HepG2 (cell line): ENCODE results near the gene FOXA1. TPM values are rescaled to one million over a fixed set of nuclear protein-coding genes. Genes with fewer than 3 reads are reported as not detected.

Experiments used
- AKAP8 ChIP-seq: sonication (generic); formaldehyde crosslinking; IDR thresholded peaks from 2 replicates; pipeline ENCODE4 v1.5.1; 2020; ENCODE audit warnings: mild to moderate bottlenecking, missing genetic modification reagents
- BHLHE40 ChIP-seq: IDR thresholded peaks from 2 replicates; pipeline ENCODE4 v1.6.1; 2011; ENCODE audit warnings: low read length, improper control_type of control experiment
- EP300 ChIP-seq, 3 experiments: sonication (generic) in 1 of 3; formaldehyde crosslinking in 1 of 3; IDR thresholded peaks; 2 replicates each; pipeline versions ENCODE4 v1.5.1 to v1.6.1; 2011 to 2020; ENCODE audit warnings: low read depth in 2 of 3, low read length in 2 of 3, borderline replicate concordance in 1 of 3, improper control_type of control experiment in 1 of 3, mild to moderate bottlenecking in 1 of 3, missing genetic modification reagents in 1 of 3, moderate library complexity in 1 of 3
- ESRRA ChIP-seq: sonication (generic); formaldehyde crosslinking; IDR thresholded peaks from 2 replicates; pipeline ENCODE4 v1.5.1; 2020; ENCODE audit warnings: mild to moderate bottlenecking, low read depth, missing genetic modification reagents
- GMEB2 ChIP-seq: IDR thresholded peaks from 2 replicates; pipeline ENCODE4 v1.6.1; 2016; ENCODE audit warnings: missing biosample characterization, missing genetic modification reagents, low read depth
- JUND ChIP-seq: sonication (generic); formaldehyde crosslinking; IDR thresholded peaks from 2 replicates; pipeline ENCODE4 v1.8.0; 2022; ENCODE audit warnings: mild to moderate bottlenecking, missing genetic modification reagents
- KLF13 ChIP-seq: sonication (generic); formaldehyde crosslinking; IDR thresholded peaks from 2 replicates; pipeline ENCODE4 v1.4.0; 2020; ENCODE audit warnings: mild to moderate bottlenecking, missing genetic modification reagents
- KLF16 ChIP-seq, 2 experiments: sonication (generic) in 1 of 2; formaldehyde crosslinking in 1 of 2; IDR thresholded peaks; 2 replicates each; pipeline versions ENCODE4 v1.6.1 to v1.8.0; 2016 to 2023; ENCODE audit warnings: missing genetic modification reagents in 2 of 2, missing compliant biosample characterization in 1 of 2
- NFRKB ChIP-seq: fragments of 450-650 bp; IDR thresholded peaks from 2 replicates; pipeline ENCODE4 v1.6.1; 2017
- NR2C2 ChIP-seq: sonication (generic); formaldehyde crosslinking; IDR thresholded peaks from 2 replicates; pipeline ENCODE4 v1.4.0; 2020; ENCODE audit warnings: missing genetic modification reagents, mild to moderate bottlenecking, moderate library complexity, borderline replicate concordance
- ONECUT2 ChIP-seq: sonication (generic); formaldehyde crosslinking; IDR thresholded peaks from 2 replicates; pipeline ENCODE4 v1.4.0; 2020; ENCODE audit warnings: missing genetic modification reagents
- RFX5 ChIP-seq: IDR thresholded peaks from 2 replicates; pipeline ENCODE4 v1.6.1; 2011; ENCODE audit warnings: low read depth, low read length, improper control_type of control experiment
- THAP7 ChIP-seq: sonication (generic); formaldehyde crosslinking; IDR thresholded peaks from 2 replicates; pipeline ENCODE4 v1.8.1; 2023; ENCODE audit warnings: mild to moderate bottlenecking, missing genetic modification reagents
- ZBTB10 ChIP-seq: sonication (generic); formaldehyde crosslinking; IDR thresholded peaks from 2 replicates; pipeline ENCODE4 v1.4.0; 2020; ENCODE audit warnings: missing genetic modification reagents, borderline replicate concordance
- ZBTB8A ChIP-seq: sonication (generic); formaldehyde crosslinking; IDR thresholded peaks from 2 replicates; pipeline ENCODE4 v1.4.0; 2020; ENCODE audit warnings: mild to moderate bottlenecking, low read depth, missing genetic modification reagents, borderline replicate concordance
- ZFAT ChIP-seq: sonication (generic); formaldehyde crosslinking; conservative IDR thresholded peaks from 2 replicates; pipeline ENCODE4 v1.8.1; 2023; ENCODE audit warnings: missing genetic modification reagents, inconsistent platforms
- ZNF282 ChIP-seq: fragments of 450-650 bp; IDR thresholded peaks from 2 replicates; pipeline ENCODE4 v1.6.1; 2018; ENCODE audit not compliant: partially characterized antibody
- ZNF430 ChIP-seq: sonication (generic); formaldehyde crosslinking; IDR thresholded peaks from 2 replicates; pipeline ENCODE4 v1.9.0; 2021; ENCODE audit warnings: mild to moderate bottlenecking, missing genetic modification reagents
- ZNF460 ChIP-seq: sonication (generic); formaldehyde crosslinking; IDR thresholded peaks from 2 replicates; pipeline ENCODE4 v1.5.1; 2020; ENCODE audit warnings: missing genetic modification reagents, mild to moderate bottlenecking, borderline replicate concordance
- ZNF501 ChIP-seq: sonication (generic); formaldehyde crosslinking; IDR thresholded peaks from 2 replicates; pipeline ENCODE4 v1.5.1; 2020; ENCODE audit warnings: mild to moderate bottlenecking, moderate library complexity, missing genetic modification reagents
- ZNF770 ChIP-seq: sonication (generic); formaldehyde crosslinking; IDR thresholded peaks from 2 replicates; pipeline ENCODE4 v1.5.0; 2020; ENCODE audit warnings: mild to moderate bottlenecking, missing genetic modification reagents
- ZNF839 ChIP-seq: sonication (generic); formaldehyde crosslinking; IDR thresholded peaks from 2 replicates; pipeline ENCODE4 v1.4.0; 2020; ENCODE audit warnings: missing genetic modification reagents, mild to moderate bottlenecking, borderline replicate concordance
- polyA plus RNA-seq, 8 experiments: library from polyadenylated mRNA; depleted of rRNA in 3 of 8; stranded (reverse) in 7 of 8; unstranded in 1 of 8; fragments of >200 nt; fragmentation: Illumina TruSeq in 4 of 8; extraction: Trizol in 4 of 8; gene quantifications; 2 replicates each; pipeline versions ENCODE4 v1.2.1 to v1.2.3, GENCODE V29; 2011 to 2016; ENCODE audit warnings: low read depth in 4 of 8, missing spikeins in 1 of 8, mixed read lengths in 1 of 8; ENCODE audit not compliant: insufficient read depth in 1 of 8
- total RNA-seq, 5 experiments: library from RNA; depleted of rRNA; stranded (reverse); fragments of >200 nt; fragmentation: Illumina TruSeq; extraction: Trizol; gene quantifications; 2 replicates each; pipeline ENCODE4 v1.2.3, GENCODE V29; 2016; ENCODE audit warnings: low read depth in 1 of 5

Gene FOXA1
- total and polyA plus RNA-seq, 2 of the 13 experiments (the other 11 are each of a cell fraction or from before 2014, with no cell fraction given) = 43.4 to 58.6 TPM

GRCh38 chr14:37585971-37586796 lies 8.9 kb downstream of the FOXA1 start (continued):
- TF ChIP-seq ZNF430 = no peak
- no peak for TF ChIP-seq ZNF839 (CRISPR knock-in tag)
- TF ChIP-seq ZBTB8A (CRISPR knock-in tag) = no peak
- TF ChIP-seq KLF16 (CRISPR knock-in tag; IDR thresholded peaks at IDR 0.05) = no peak
- TF ChIP-seq ZFAT (CRISPR knock-in tag) = no peak
- no peak for TF ChIP-seq JUND
- no peak for TF ChIP-seq ZNF770 (CRISPR knock-in tag)
- TF ChIP-seq AKAP8 (CRISPR knock-in tag) = no peak
- no peak for TF ChIP-seq RFX5
- no peak for TF ChIP-seq BHLHE40
- no peak for TF ChIP-seq KLF13 (CRISPR knock-in tag)
- TF ChIP-seq ZNF282 = no peak
- TF ChIP-seq ZNF501 (CRISPR knock-in tag) = peak; percentile 66; the same call in 1 of the 2 replicates
- TF ChIP-seq THAP7 (CRISPR knock-in tag) = no peak
- 0 out of 4 replicates have a peak, but pooled peaks of 1 of the 2 experiments have one; percentile 16 for TF ChIP-seq EP300 (IDR thresholded peaks at IDR 0.05; ENCODE audit: low read depth in 2 of 2, low read length in 2 of 2)
- TF ChIP-seq EP300 (CRISPR knock-in tag; IDR thresholded peaks at IDR 0.05; ENCODE audit: borderline replicate concordance) = no peak
- no peak for TF ChIP-seq ZBTB10 (CRISPR knock-in tag)
- no peak for TF ChIP-seq ZNF460
- TF ChIP-seq NR2C2 (CRISPR knock-in tag) = no peak
- no peak for TF ChIP-seq NFRKB
- no peak for TF ChIP-seq ONECUT2
- peak; percentile 17; the same call in 1 of the 2 replicates for TF ChIP-seq ESRRA (CRISPR knock-in tag)
- no peak for TF ChIP-seq GMEB2 (CRISPR knock-in tag)
